ENCODE results near the gene PPL.
"Not testable (repeated sequence)": the region's sequence is repeated elsewhere in the genome, so short reads cannot be mapped to it uniquely, and the experiment has no call there.

PPL gene

GRCh38 chr16:4913130-4913773, 23.7 kb downstream of the PPL start:
- in situ Hi-C loops (cut with MboI; ENCODE audit: low sequenced_read_pairs), result no loop called here

GRCh38 chr16:4911970-4912386, 25.0 kb downstream of the PPL start:
- in situ Hi-C loops (cut with MboI; ENCODE audit: low sequenced_read_pairs), result no loop called here

GRCh38 chr16:4910828-4911227, 26.1 kb downstream of the PPL start:
- in situ Hi-C loops (cut with MboI; ENCODE audit: low sequenced_read_pairs), result no loop called here

GRCh38 chr16:4909825-4910224, 27.1 kb downstream of the PPL start:
- in situ Hi-C loops (cut with MboI; ENCODE audit: low sequenced_read_pairs), result no loop called here

- in situ Hi-C loops (cut with MboI; ENCODE audit: low sequenced_read_pairs), result no loop called here
These were observed 28.0 kb downstream of the PPL start for GRCh38 chr16:4908854-4909401.

- in situ Hi-C loops (cut with MboI; ENCODE audit: low sequenced_read_pairs), result no loop called here
These were observed 31.9 kb downstream of the PPL start for GRCh38 chr16:4904942-4905615.

- in situ Hi-C loops (cut with MboI; ENCODE audit: low sequenced_read_pairs), result no loop called here
These were observed 32.6 kb downstream of the PPL start for GRCh38 chr16:4904108-4904941.

- in situ Hi-C loops (cut with MboI; ENCODE audit: low sequenced_read_pairs), result no loop called here
These were observed 34.9 kb downstream of the PPL start for GRCh38 chr16:4902038-4902437.

GRCh38 chr16:4900750-4901149, 36.2 kb downstream of the PPL start:
- in situ Hi-C loops (cut with MboI; ENCODE audit: low sequenced_read_pairs), result no loop called here

- in situ Hi-C loops (cut with MboI; ENCODE audit: low sequenced_read_pairs), result no loop called here
These were observed 36.9 kb downstream of the PPL start for GRCh38 chr16:4900036-4900435.

- in situ Hi-C loops (cut with MboI; ENCODE audit: low sequenced_read_pairs), result no loop called here
These were observed 37.5 kb downstream of the PPL start for GRCh38 chr16:4899474-4899846.

- in situ Hi-C loops (cut with MboI; ENCODE audit: low sequenced_read_pairs), result no loop called here
These were observed 38.0 kb downstream of the PPL start for GRCh38 chr16:4898811-4899473.

- in situ Hi-C loops (cut with MboI; ENCODE audit: low sequenced_read_pairs), result no loop called here
These were observed 39.6 kb downstream of the PPL start for GRCh38 chr16:4897328-4897727.

- in situ Hi-C loops (cut with MboI; ENCODE audit: low sequenced_read_pairs), result not testable (repeated sequence)
These were observed 40.2 kb downstream of the PPL start for GRCh38 chr16:4896761-4897160.

GRCh38 chr16:4895366-4895765, 41.6 kb downstream of the PPL start:
- in situ Hi-C loops (cut with MboI; ENCODE audit: low sequenced_read_pairs), result no loop called here

GRCh38 chr16:4894276-4895150, 42.4 kb downstream of the PPL start:
- in situ Hi-C loops (cut with MboI; ENCODE audit: low sequenced_read_pairs), result no loop called here

- in situ Hi-C loops (cut with MboI; ENCODE audit: low sequenced_read_pairs), result no loop called here
These were observed 43.7 kb downstream of the PPL start for GRCh38 chr16:4893103-4893862.

- in situ Hi-C loops (cut with MboI; ENCODE audit: low sequenced_read_pairs), result no loop called here
These were observed 44.4 kb downstream of the PPL start for GRCh38 chr16:4892361-4893102.

- in situ Hi-C loops (cut with MboI; ENCODE audit: low sequenced_read_pairs), result no loop called here
These were observed 45.1 kb downstream of the PPL start for GRCh38 chr16:4891886-4892216.
